GM23338 (cell line): Measurements from ENCODE around the gene AQP9. TPM values are rescaled to one million over a fixed set of nuclear protein-coding genes. Genes with fewer than 3 reads are reported as not detected.

Source experiments
- ATAC-seq: fragments of 200-7000 bp; cut with Tn5 transposase; 3 replicates; pipeline ENCODE4 v1.9.1; 2020
- DNase-seq: peaks from one replicate; pipeline ENCODE4 v3.0.0-alpha.2; 2015; ENCODE audit warnings: low spot score
- H2AFZ ChIP-seq: fragments of 200-600 bp; sonication (generic); 2 replicates; pipeline ENCODE4 v1.8.0; 2016; ENCODE audit warnings: antibody characterized with exemption, mild to moderate bottlenecking, moderate library complexity
- H3F3A ChIP-seq: fragments of 200-600 bp; sonication (generic); replicated peaks from 2 replicates; pipeline ENCODE4 v1.8.0; 2017; ENCODE audit warnings: antibody characterized with exemption, mixed run types, low read depth
- H3K27ac ChIP-seq: fragments of 200-600 bp; sonication (generic); 2 replicates; pipeline ENCODE4 v1.6.1; 2016; ENCODE audit warnings: low read depth
- H3K27me3 ChIP-seq: fragments of 200-600 bp; sonication (generic); 2 replicates; pipeline ENCODE4 v1.8.0; 2016; ENCODE audit warnings: mild to moderate bottlenecking, mixed run types, moderate library complexity; ENCODE audit not compliant: insufficient read depth
- H3K36me3 ChIP-seq: fragments of 200-600 bp; sonication (generic); 2 replicates; pipeline ENCODE4 v1.8.0; 2016; ENCODE audit warnings: mild to moderate bottlenecking; ENCODE audit not compliant: insufficient read depth
- H3K4me1 ChIP-seq: fragments of 200-600 bp; sonication (generic); 2 replicates; pipeline ENCODE4 v1.8.0; 2016; ENCODE audit warnings: mild to moderate bottlenecking, moderate library complexity; ENCODE audit not compliant: insufficient read depth
- H3K4me2 ChIP-seq: fragments of 200-600 bp; sonication (generic); 2 replicates; pipeline ENCODE4 v1.7.1; 2017; ENCODE audit warnings: mixed run types
- H3K4me3 ChIP-seq: fragments of 200-600 bp; sonication (generic); 2 replicates; pipeline ENCODE4 v1.6.1; 2016; ENCODE audit warnings: mixed run types
- H3K79me2 ChIP-seq: fragments of 200-600 bp; sonication (generic); replicated peaks from 2 replicates; pipeline ENCODE4 v1.8.0; 2017; ENCODE audit warnings: mild to moderate bottlenecking; ENCODE audit not compliant: insufficient read depth
- H3K9me2 ChIP-seq: fragments of 200-600 bp; sonication (generic); 2 replicates; pipeline ENCODE4 v1.8.0; 2017; ENCODE audit not compliant: insufficient read depth
- H4K20me1 ChIP-seq: fragments of 200-600 bp; sonication (generic); replicated peaks from 2 replicates; pipeline ENCODE4 v1.8.0; 2017; ENCODE audit warnings: mild to moderate bottlenecking; ENCODE audit not compliant: insufficient read depth
- H3K27ac Mint-ChIP-seq: 2 replicates; pipeline ENCODE4 v1.8.0; 2020; ENCODE audit warnings: inconsistent platforms, mild to moderate bottlenecking, moderate library complexity, mixed read lengths
- H3K27me3 Mint-ChIP-seq: 3 replicates; pipeline ENCODE4 v1.8.0; 2022; ENCODE audit warnings: low read depth, mild to moderate bottlenecking, moderate library complexity, mixed read lengths, inconsistent platforms; ENCODE audit not compliant: insufficient read depth, poor library complexity
- H3K36me3 Mint-ChIP-seq: 3 replicates; pipeline ENCODE4 v1.8.0; 2021; ENCODE audit warnings: low read depth, mild to moderate bottlenecking, inconsistent platforms, moderate library complexity, mixed read lengths
- H3K4me1 Mint-ChIP-seq: 3 replicates; pipeline ENCODE4 v1.8.0; 2020; ENCODE audit warnings: mild to moderate bottlenecking, inconsistent platforms, mixed read lengths
- H3K4me3 Mint-ChIP-seq: 3 replicates; pipeline ENCODE4 v1.8.0; 2021; ENCODE audit warnings: moderate library complexity, mild to moderate bottlenecking, inconsistent platforms, mixed read lengths
- H3K9me3 Mint-ChIP-seq: 3 replicates; pipeline ENCODE4 v1.8.0; 2020; ENCODE audit warnings: moderate library complexity, mild to moderate bottlenecking, inconsistent platforms, mixed read lengths
- CREB1 ChIP-seq: fragments of 250-450 bp; sonication (Bioruptor Pico); IDR thresholded peaks from 2 replicates; pipeline ENCODE4 v1.5.0; 2020; ENCODE audit warnings: low read depth, mild to moderate bottlenecking, moderate library complexity
- EZH2 ChIP-seq: fragments of 200-600 bp; sonication (generic); IDR thresholded peaks from one replicate; pipeline ENCODE4 v1.8.0; 2017; ENCODE audit warnings: antibody characterized with exemption, mild to moderate bottlenecking, low read depth; ENCODE audit not compliant: unreplicated experiment
- JUNB ChIP-seq: IDR thresholded peaks from one replicate; pipeline ENCODE4 v1.6.1; 2016; ENCODE audit warnings: antibody characterized with exemption; ENCODE audit not compliant: unreplicated experiment
- REST ChIP-seq: IDR thresholded peaks from one replicate; pipeline ENCODE4 v1.6.1; 2018; ENCODE audit warnings: antibody characterized with exemption; ENCODE audit not compliant: unreplicated experiment
- ZNF114 ChIP-seq: fragments of 250-450 bp; sonication (Bioruptor Pico); IDR thresholded peaks from 2 replicates; pipeline ENCODE4 v1.5.0; 2020; ENCODE audit warnings: mild to moderate bottlenecking, moderate library complexity
- ZNF331 ChIP-seq: fragments of 250-450 bp; sonication (Bioruptor Pico); IDR thresholded peaks from 2 replicates; pipeline ENCODE4 v1.5.0; 2020; ENCODE audit warnings: low read depth, mild to moderate bottlenecking, moderate library complexity
- ZNF462 ChIP-seq: fragments of 250-450 bp; sonication (Bioruptor Pico); IDR thresholded peaks from 2 replicates; pipeline ENCODE4 v1.5.0; 2020; ENCODE audit warnings: mild to moderate bottlenecking, moderate library complexity
- polyA plus RNA-seq: library from polyadenylated mRNA; unstranded; fragments of >200 nt; fragmentation: Nextera tagmentation; extraction: Ambion mirVana; gene quantifications from 2 replicates; pipeline ENCODE4 v1.2.1, GENCODE V29; 2016
- total RNA-seq: library from RNA; depleted of rRNA; stranded (reverse); fragments of >200 nt; shearing (Covaris generic); gene quantifications from 2 replicates; pipeline ENCODE4 v1.2.3, GENCODE V29; 2014

The AQP9 gene
- total and polyA plus RNA-seq, 2 experiments from 2014 or later = not detected

GRCh38 chr15:58134886-58135285, 3.3 kb upstream of the AQP9 start (continued):
- TF ChIP-seq ZNF462 (CRISPR knock-in tag) (no peak), REST (no peak), ZNF331 (no peak), EZH2 (no peak)

- H2AFZ ChIP-seq = no peak overlapping the region
- H3K27ac Mint-ChIP-seq = no peak overlapping the region
Measured at GRCh38 chr15:58135511-58136174, 2.5 kb upstream of the AQP9 start.

More at GRCh38 chr15:58135511-58136174, 2.5 kb upstream of the AQP9 start:
- H3K9me2 ChIP-seq = peaks cover 3% of the 10 kb centered on the region; the same call in 1 of the 2 replicates
- DNase-seq (no peak), ATAC-seq (no peak)
- Mint-ChIP-seq H3K27me3 (peaks cover 2% of the 10 kb centered on the region), H3K4me3 (no peak overlapping the region), H3K36me3 (no peaks in the 10 kb centered on the region), H3K9me3 (no peaks in the 10 kb centered on the region; the same call in 2 of the 3 replicates), H3K4me1 (peaks cover 11% of the 10 kb centered on the region)
- no peaks in the 10 kb centered on the region for H3K36me3 ChIP-seq
- H3K27ac ChIP-seq = no peak overlapping the region
- peaks cover 9% of the 10 kb centered on the region; the same call in 1 of the 2 replicates for H3K4me1 ChIP-seq
- no peaks in the 10 kb centered on the region for H4K20me1 ChIP-seq
- TF ChIP-seq REST (no peak), JUNB (no peak), ZNF331 (no peak), ZNF114 (CRISPR knock-in tag) (no peak), CREB1 (no peak)
- H3F3A ChIP-seq = no peaks in the 10 kb centered on the region
- H3K27me3 ChIP-seq = no peaks in the 10 kb centered on the region
- no peak overlapping the region for H3K4me3 ChIP-seq
- no peaks in the 10 kb centered on the region for H3K79me2 ChIP-seq
- H3K4me2 ChIP-seq = no peak overlapping the region
